Measurements from ENCODE around the gene SFXN3. TPM values are rescaled to one million over a fixed set of nuclear protein-coding genes. Genes with fewer than 3 reads are reported as not detected.
A peak's percentile ranks its signal among the peaks of the same experiment; 100 is the strongest.

Gene SFXN3
- total RNA-seq, 2 experiments from 2014 or later = 28.8 to 29.6 TPM

DNA sequence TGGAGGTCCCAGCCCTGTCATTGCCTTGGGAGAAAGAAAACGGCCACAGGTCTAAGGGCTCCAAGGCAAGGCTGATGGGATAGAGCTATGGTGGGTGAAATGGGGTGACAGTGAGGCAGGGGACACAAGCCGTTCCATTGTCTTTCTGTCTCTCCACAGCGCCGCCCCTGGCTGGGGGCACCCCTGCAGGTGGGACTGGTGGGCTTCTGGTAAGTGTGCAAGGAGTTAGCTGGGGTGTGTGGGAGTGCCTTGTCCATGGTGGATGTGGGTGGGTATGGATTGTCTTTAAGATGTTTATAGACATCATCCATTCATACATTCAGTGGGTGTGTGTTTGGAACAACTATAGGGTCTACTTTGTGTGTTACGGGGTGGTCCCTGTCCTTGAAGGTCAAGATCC, 7.5 kb downstream of the SFXN3 start:
- no peak overlapping the region for H3K4me3 Mint-ChIP-seq
- TF ChIP-seq, protein P1, sequence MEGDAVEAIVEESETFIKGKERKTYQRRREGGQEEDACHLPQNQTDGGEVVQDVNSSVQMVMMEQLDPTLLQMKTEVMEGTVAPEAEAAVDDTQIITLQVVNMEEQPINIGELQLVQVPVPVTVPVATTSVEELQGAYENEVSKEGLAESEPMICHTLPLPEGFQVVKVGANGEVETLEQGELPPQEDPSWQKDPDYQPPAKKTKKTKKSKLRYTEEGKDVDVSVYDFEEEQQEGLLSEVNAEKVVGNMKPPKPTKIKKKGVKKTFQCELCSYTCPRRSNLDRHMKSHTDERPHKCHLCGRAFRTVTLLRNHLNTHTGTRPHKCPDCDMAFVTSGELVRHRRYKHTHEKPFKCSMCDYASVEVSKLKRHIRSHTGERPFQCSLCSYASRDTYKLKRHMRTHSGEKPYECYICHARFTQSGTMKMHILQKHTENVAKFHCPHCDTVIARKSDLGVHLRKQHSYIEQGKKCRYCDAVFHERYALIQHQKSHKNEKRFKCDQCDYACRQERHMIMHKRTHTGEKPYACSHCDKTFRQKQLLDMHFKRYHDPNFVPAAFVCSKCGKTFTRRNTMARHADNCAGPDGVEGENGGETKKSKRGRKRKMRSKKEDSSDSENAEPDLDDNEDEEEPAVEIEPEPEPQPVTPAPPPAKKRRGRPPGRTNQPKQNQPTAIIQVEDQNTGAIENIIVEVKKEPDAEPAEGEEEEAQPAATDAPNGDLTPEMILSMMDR (IDR thresholded peaks at IDR 0.05) = no peak
- intact Hi-C loops (cut with micrococcal nuclease) = no loop called here
- peaks cover 19% of the 10 kb centered on the region for H3K4me1 Mint-ChIP-seq (ENCODE audit: low read depth)
- peaks cover 6% of the 10 kb centered on the region for H3K36me3 Mint-ChIP-seq (ENCODE audit: low read depth)
- ChIA-PET POLR2A (interaction anchor here (0.6 kb wide), 1 partner anchor 79 kb away, joined by 3 read pairs; no protein-coding TSS in a partner anchor), CTCF (interaction anchor here (1.2 to 20.4 kb wide), 3 partner anchors 10 to 22 kb away, joined by 3 to 655 read pairs (median 114); partner anchors contain the start of gene KAZALD1)
- H3K27ac Mint-ChIP-seq = no peak overlapping the region
- ATAC-seq (no peak), DNase-seq (no peak)
- H3K27me3 Mint-ChIP-seq = no peaks in the 10 kb centered on the region
- H3K9me3 Mint-ChIP-seq = no peaks in the 10 kb centered on the region

DNA sequence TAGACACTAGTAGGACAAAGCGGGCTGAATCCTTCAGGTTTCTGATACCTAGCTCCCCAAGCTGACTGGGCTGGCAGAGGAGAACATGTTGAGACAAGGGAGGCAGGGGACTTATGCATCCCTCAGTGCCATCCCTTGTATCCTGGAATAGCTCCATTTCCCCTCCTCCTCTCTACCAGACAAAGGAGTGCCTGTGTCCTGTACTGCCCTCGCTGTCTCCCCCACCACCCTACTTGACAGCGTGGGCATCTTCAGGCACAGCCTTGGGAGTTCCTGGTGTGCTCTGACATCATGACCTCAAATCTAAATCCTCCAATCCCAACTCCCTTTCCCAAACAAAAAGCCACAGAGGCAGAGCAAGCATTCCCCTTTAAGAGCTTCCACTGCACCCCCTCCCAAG, 9.0 kb downstream of the SFXN3 start:
- peaks cover 21% of the 10 kb centered on the region for H3K4me1 Mint-ChIP-seq (ENCODE audit: low read depth)

DNA sequence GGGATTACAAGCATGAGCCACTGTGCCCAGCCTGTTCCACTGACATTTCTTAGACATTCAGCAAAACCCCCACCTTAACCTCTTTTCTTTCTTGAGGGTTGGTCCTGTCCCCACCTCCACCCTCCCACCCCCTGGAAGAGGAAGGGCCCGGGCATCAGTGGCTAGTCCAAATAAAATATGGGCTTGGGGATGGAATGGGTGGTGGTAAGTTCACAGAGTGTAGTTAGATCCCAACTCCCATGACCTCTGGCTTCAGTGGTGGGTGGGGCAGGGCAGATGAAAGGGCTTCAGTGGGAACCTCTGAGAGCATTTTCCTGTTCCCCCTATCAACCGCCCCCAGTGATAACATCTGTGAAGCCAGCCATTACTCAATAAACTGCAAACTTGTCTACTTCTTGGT, 9.8 kb downstream of the SFXN3 start:
- H3K27me3 Mint-ChIP-seq = no peaks in the 10 kb centered on the region
- intact Hi-C loops (cut with micrococcal nuclease) = no loop called here
- DNase-seq = no peak
- no peak overlapping the region for H3K4me3 Mint-ChIP-seq
- CTCF ChIA-PET = interaction anchor here (0.8 to 20.4 kb wide), 10 partner anchors 8 to 317 kb away, joined by 3 to 655 read pairs (median 20); partner anchors contain the start of genes KAZALD1, PDZD7 and SFXN3
- ATAC-seq = no peak
- TF ChIP-seq, protein P1 (IDR thresholded peaks at IDR 0.05) = no peak
- peaks cover 21% of the 10 kb centered on the region for H3K4me1 Mint-ChIP-seq (ENCODE audit: low read depth)
- POLR2A ChIA-PET = interaction anchor here (2.9 to 4.3 kb wide), 2 partner anchors 10 to 22 kb away, joined by 19 to 30 read pairs; partner anchors contain the start of genes KAZALD1, PDZD7 and SFXN3
- H3K27ac Mint-ChIP-seq = no peak overlapping the region
- H3K36me3 Mint-ChIP-seq (ENCODE audit: low read depth) = peaks cover 6% of the 10 kb centered on the region
- H3K9me3 Mint-ChIP-seq = no peaks in the 10 kb centered on the region

More for the DNA sequence above, 9.0 kb downstream of the SFXN3 start:
- H3K9me3 Mint-ChIP-seq = no peaks in the 10 kb centered on the region
- ChIA-PET POLR2A (interaction anchor here (4.3 kb wide), 1 partner anchor 9 kb away, joined by 30 read pairs; the partner anchor contains the start of genes PDZD7 and SFXN3), CTCF (interaction anchor here (1.0 to 20.4 kb wide), 5 partner anchors 10 to 102 kb away, joined by 3 to 655 read pairs (median 22); partner anchors contain the start of genes KAZALD1, PDZD7 and SFXN3)
- H3K27ac Mint-ChIP-seq = no peak overlapping the region
- DNase-seq (no peak), ATAC-seq (no peak)
- no peak overlapping the region for H3K4me3 Mint-ChIP-seq
- no peaks in the 10 kb centered on the region for H3K27me3 Mint-ChIP-seq
- TF ChIP-seq, protein P1 (IDR thresholded peaks at IDR 0.05) = no peak
- intact Hi-C loops (cut with micrococcal nuclease) = no loop called here
- peaks cover 6% of the 10 kb centered on the region for H3K36me3 Mint-ChIP-seq (ENCODE audit: low read depth)

DNA sequence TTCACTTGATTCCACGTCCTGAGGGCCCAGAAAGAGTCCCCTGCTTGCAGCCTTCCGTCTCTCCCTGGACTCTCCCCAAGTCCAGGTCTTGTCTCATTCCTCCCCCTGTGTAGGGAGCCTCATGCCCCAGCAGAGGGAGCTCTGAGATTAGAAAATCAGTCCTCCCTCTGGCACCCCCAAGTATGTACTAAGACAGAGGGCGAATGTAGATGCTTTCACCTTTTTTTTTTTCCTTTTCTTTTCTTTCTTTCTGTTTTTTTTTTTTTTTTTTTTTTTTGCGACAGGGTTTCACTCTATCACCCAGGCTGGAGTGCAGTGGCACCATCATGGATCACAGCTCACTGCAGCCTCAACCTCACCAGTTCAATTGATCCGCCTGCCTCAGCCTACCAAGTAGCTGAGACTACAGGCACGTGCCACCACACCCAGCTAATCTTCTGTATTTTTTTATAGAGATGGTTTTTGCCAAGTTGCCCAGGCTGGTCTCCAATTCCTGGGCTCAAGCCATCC, 10.3 kb downstream of the SFXN3 start:
- ATAC-seq = peak; percentile 85
- peaks cover 21% of the 10 kb centered on the region for H3K4me1 Mint-ChIP-seq (ENCODE audit: low read depth)
- H3K27ac Mint-ChIP-seq = no peak overlapping the region
- TF ChIP-seq, protein P1 (IDR thresholded peaks at IDR 0.05) = peak; percentile 84
- peaks cover 6% of the 10 kb centered on the region for H3K36me3 Mint-ChIP-seq (ENCODE audit: low read depth)
- POLR2A ChIA-PET = interaction anchor here (2.9 to 4.3 kb wide), 2 partner anchors 10 to 21 kb away, joined by 19 to 30 read pairs; partner anchors contain the start of genes KAZALD1, PDZD7 and SFXN3
- intact Hi-C loops (cut with micrococcal nuclease) = no loop called here
- peaks cover 2% of the 10 kb centered on the region for H3K27me3 Mint-ChIP-seq
- DNase-seq = peak; percentile 85
- CTCF ChIA-PET = interaction anchor here (0.6 to 20.4 kb wide), 15 partner anchors 9 to 331 kb away, joined by 3 to 655 read pairs (median 4); partner anchors contain the start of genes KAZALD1, PDZD7 and SFXN3
- H3K9me3 Mint-ChIP-seq = no peaks in the 10 kb centered on the region
- no peak overlapping the region for H3K4me3 Mint-ChIP-seq

DNA sequence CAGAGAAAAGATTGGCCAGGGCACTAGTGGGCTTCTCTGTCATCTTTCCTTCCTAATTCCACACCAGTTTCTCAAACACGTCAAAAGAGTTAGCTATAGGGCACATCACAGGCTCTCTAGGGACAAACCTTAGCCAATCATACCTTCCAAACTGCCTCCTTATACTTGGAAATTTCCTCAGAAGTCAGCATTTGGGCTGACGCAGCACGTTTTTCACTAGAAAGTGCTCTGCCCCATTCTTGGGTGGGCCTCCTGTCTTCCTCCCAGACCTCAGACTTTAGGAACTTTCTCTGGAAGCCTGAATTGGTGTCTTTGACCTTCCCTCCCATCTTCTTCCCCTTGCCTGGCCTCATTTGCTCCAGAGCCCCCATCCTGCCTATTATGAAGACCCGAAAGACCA, 11.1 kb downstream of the SFXN3 start:
- ChIA-PET CTCF (interaction anchor here (1.2 to 20.4 kb wide), 12 partner anchors 10 to 171 kb away, joined by 3 to 655 read pairs (median 10); partner anchors contain the start of genes KAZALD1, PDZD7 and SFXN3), POLR2A (interaction anchor here (0.9 to 4.3 kb wide), 6 partner anchors 11 to 25 kb away, joined by 3 to 30 read pairs (median 6); partner anchors contain the start of genes KAZALD1, PDZD7 and SFXN3)
- Mint-ChIP-seq H3K27ac (no peak overlapping the region), H3K36me3 (ENCODE audit: low read depth) (peaks cover 6% of the 10 kb centered on the region), H3K27me3 (peaks cover 10% of the 10 kb centered on the region), H3K9me3 (no peaks in the 10 kb centered on the region), H3K4me3 (peak overlapping the region; percentile 80), H3K4me1 (ENCODE audit: low read depth) (peaks cover 21% of the 10 kb centered on the region)
- TF ChIP-seq, protein P1 (IDR thresholded peaks at IDR 0.05) = no peak
- intact Hi-C loops (cut with micrococcal nuclease) = no loop called here
- DNase-seq (no peak), ATAC-seq (no peak)
